Osteocyte (in vitro differentiated cells): Measurements from ENCODE around the gene KCTD16. TPM values are rescaled to one million over a fixed set of nuclear protein-coding genes. Genes with fewer than 3 reads are reported as not detected.

ENCODE experiments used
- DNase-seq: peaks from one replicate; pipeline ENCODE4 v3.0.0; 2021; ENCODE audit warnings: mixed read lengths; ENCODE audit not compliant: unreplicated experiment; ENCODE audit errors: extremely low spot score
- H3K27ac Mint-ChIP-seq: one replicate; pipeline ENCODE4 v1.8.0; 2021; ENCODE audit warnings: mild to moderate bottlenecking, mixed read lengths; ENCODE audit not compliant: unreplicated experiment
- H3K27me3 Mint-ChIP-seq: one replicate; pipeline ENCODE4 v1.8.0; 2021; ENCODE audit warnings: mixed read lengths; ENCODE audit not compliant: unreplicated experiment
- H3K36me3 Mint-ChIP-seq: one replicate; pipeline ENCODE4 v1.8.0; 2021; ENCODE audit warnings: mixed read lengths; ENCODE audit not compliant: unreplicated experiment
- H3K4me1 Mint-ChIP-seq: one replicate; pipeline ENCODE4 v1.8.0; 2021; ENCODE audit warnings: mixed read lengths; ENCODE audit not compliant: unreplicated experiment
- H3K4me3 Mint-ChIP-seq: one replicate; pipeline ENCODE4 v1.8.0; 2021; ENCODE audit warnings: mild to moderate bottlenecking, moderate library complexity, mixed read lengths; ENCODE audit not compliant: unreplicated experiment
- H3K9me3 Mint-ChIP-seq: one replicate; pipeline ENCODE4 v1.8.0; 2021; ENCODE audit warnings: mixed read lengths; ENCODE audit not compliant: unreplicated experiment
- total RNA-seq: library from RNA; stranded (reverse); gene quantifications from 2 replicates; pipeline ENCODE4 v1.2.1, GENCODE V29; 2021
- TF ChIP-seq, protein P1 (sequence below): fragments of 200-600 bp; sonication (generic); IDR thresholded peaks from 2 replicates; pipeline ENCODE4 v1.5.0; 2021; ENCODE audit warnings: antibody characterized with exemption, mild to moderate bottlenecking, moderate library complexity

The KCTD16 gene
- total RNA-seq, 1 donor from 2014 or later = 0.51 TPM

DNA sequence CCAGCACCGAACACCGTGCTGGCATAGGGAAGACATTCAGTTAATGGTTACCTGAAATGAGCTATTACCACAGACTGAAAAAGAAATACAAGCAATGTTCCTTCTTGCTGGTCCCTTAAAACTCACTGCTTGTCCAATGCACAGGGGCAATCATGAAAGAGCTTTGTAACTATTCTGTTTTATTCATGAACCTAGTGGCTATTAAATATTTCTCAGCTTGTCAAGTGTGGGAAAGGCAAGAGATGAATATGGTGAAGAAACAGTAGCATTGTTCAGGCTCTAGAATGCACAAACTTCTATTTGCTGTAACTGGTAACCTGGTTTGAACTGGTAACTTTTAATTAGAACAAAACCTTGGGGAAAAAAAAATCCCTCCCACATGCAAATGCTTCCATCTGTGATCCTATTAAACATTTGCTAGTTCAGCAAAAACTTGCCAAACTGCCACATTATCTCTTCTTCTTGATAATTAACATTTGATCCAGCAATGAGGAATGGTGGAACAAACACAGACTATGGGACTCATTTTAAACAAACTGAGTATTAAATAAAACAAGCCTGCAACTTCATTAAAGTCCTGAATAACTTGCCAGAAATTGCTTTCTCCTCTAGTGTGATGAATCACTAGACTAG lies 36.4 kb upstream of the KCTD16 start:
- Mint-ChIP-seq H3K36me3 (no peaks in the 10 kb centered on the region), H3K27me3 (no peaks in the 10 kb centered on the region), H3K4me1 (peaks cover 6% of the 10 kb centered on the region), H3K27ac (no peak overlapping the region), H3K4me3 (no peak overlapping the region), H3K9me3 (no peaks in the 10 kb centered on the region)
- TF ChIP-seq, protein P1, sequence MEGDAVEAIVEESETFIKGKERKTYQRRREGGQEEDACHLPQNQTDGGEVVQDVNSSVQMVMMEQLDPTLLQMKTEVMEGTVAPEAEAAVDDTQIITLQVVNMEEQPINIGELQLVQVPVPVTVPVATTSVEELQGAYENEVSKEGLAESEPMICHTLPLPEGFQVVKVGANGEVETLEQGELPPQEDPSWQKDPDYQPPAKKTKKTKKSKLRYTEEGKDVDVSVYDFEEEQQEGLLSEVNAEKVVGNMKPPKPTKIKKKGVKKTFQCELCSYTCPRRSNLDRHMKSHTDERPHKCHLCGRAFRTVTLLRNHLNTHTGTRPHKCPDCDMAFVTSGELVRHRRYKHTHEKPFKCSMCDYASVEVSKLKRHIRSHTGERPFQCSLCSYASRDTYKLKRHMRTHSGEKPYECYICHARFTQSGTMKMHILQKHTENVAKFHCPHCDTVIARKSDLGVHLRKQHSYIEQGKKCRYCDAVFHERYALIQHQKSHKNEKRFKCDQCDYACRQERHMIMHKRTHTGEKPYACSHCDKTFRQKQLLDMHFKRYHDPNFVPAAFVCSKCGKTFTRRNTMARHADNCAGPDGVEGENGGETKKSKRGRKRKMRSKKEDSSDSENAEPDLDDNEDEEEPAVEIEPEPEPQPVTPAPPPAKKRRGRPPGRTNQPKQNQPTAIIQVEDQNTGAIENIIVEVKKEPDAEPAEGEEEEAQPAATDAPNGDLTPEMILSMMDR = no peak
- DNase-seq = no peak

DNA sequence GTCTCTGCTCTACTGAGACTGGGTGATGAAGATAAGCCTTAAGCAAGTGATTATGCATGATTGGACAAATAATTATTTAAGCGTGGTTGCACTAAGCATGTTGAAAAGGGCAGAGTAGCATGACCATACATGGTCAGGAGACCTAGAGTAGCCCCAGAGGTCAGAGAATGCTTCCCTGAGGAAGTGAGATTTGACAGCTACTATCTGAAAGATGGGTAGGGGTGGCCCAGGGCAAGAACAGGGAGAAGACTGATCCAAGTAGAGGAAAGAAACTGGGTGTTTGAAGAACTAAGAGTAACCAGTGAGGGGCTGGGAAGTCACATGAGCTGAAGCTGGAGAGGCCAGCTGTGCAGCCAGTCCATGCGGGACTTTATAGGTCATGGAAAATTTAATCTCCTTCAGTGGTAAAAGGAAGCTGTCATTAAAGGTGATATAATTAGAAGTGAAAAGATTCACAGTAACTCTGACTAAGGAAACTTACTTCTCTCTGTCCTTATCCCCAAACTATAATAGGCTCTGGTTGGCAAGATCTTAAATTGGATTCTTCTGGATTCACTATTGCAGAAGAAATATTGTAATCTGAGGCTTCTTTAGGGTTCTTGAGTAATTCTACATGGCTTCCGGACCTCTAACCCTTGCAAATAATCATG lies 35.4 kb upstream of the KCTD16 start:
- Mint-ChIP-seq H3K36me3 (no peaks in the 10 kb centered on the region), H3K27ac (no peak overlapping the region), H3K27me3 (no peaks in the 10 kb centered on the region), H3K4me3 (no peak overlapping the region), H3K9me3 (no peaks in the 10 kb centered on the region), H3K4me1 (peaks cover 13% of the 10 kb centered on the region)
- DNase-seq = no peak
- TF ChIP-seq, protein P1 = no peak

DNA sequence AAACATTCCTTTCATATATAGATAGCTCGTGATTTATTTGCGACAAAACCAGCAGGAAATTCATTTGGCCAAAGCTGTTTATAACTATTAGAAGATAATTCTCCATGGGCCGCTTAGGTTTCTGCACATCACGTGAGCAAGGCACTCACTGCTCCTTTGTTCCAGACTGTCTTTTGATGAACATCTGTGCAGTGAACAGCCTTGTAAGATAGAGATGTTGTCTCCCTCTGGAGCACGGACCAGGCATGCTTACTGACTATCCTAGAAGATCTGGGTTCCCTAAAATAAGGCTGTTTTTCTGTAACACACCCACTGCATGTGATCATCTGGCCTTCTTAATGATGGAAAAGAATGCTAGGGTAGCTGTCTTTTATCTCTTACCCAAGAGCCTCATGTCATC lies 31.1 kb upstream of the KCTD16 start:
- no peak overlapping the region for H3K27ac Mint-ChIP-seq
- H3K27me3 Mint-ChIP-seq = peaks cover 5% of the 10 kb centered on the region
- DNase-seq = no peak
- H3K9me3 Mint-ChIP-seq = no peaks in the 10 kb centered on the region
- H3K4me3 Mint-ChIP-seq = no peak overlapping the region
- H3K4me1 Mint-ChIP-seq = peaks cover 17% of the 10 kb centered on the region
- TF ChIP-seq, protein P1 = peak; percentile 41
- no peaks in the 10 kb centered on the region for H3K36me3 Mint-ChIP-seq

DNA sequence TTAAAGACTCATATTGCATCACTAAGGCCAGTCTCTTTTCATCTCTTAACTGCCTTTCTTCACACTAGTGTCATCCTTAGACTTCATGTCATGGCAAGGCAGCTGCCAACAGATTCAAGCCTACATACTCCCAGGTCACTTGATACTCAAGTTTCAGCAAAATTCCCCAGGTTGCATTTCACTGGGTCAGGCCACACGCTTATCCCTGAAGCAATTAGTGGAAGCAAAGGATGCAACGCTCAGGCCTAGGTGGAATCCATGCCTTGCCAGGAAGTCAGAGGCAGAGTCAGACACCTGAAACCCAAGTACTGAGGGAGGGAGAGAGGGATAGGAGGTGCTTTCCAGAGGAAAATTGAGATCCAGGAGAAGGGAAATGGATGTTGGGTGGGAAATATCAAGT lies 29.1 kb upstream of the KCTD16 start:
- H3K9me3 Mint-ChIP-seq = no peaks in the 10 kb centered on the region
- TF ChIP-seq, protein P1 = no peak
- no peak overlapping the region for H3K4me3 Mint-ChIP-seq
- no peak for DNase-seq
- no peaks in the 10 kb centered on the region for H3K36me3 Mint-ChIP-seq
- H3K27me3 Mint-ChIP-seq = peaks cover 5% of the 10 kb centered on the region
- peaks cover 17% of the 10 kb centered on the region for H3K4me1 Mint-ChIP-seq
- H3K27ac Mint-ChIP-seq = no peak overlapping the region

DNA sequence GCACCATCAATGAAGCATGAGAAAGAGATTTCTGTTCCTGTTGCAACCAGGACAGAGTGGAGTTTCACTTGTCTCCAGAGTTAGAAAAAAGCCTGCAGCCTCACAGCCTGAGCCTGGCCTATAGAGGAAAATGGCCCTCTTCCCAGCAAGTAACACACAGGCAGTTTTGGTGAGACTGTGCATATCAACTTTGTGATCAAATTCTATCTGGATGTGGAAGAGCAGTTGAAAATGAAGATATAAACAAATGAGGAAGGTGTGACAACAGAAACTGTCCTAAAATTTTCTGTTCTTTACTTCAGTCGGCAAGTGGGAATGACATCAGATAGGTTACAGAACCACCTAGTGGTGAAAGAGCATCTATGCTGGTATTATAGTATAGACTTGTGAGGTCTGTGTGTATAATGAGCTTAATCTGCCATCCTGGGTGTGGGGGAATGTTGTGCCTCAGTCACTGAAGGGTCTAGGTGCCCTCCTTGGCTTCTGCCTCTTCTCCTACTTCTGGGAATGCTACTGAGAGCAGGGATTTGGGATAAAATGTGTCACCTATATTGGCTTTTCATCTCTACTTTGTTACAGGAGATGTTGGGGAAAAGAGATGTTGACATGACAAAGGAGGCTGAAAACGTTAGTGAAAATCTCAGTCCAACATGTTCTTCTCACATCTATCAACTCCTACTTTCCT lies 28.4 kb upstream of the KCTD16 start:
- Mint-ChIP-seq H3K27me3 (peaks cover 5% of the 10 kb centered on the region), H3K36me3 (no peaks in the 10 kb centered on the region), H3K4me1 (peaks cover 17% of the 10 kb centered on the region), H3K27ac (no peak overlapping the region), H3K9me3 (no peaks in the 10 kb centered on the region), H3K4me3 (no peak overlapping the region)
- no peak for DNase-seq
- TF ChIP-seq, protein P1 = peak; percentile 85
